Stimulated activated CD4-positive, alpha-beta T cell treated with anti-CD3 and anti-CD28 coated beads, Interleukin-1b, Interleukin-23, amount 100 ng/mL, for 4 hours (primary cell): ENCODE measurements around the gene ASCL5.
"Not testable (repeated sequence)": the region's sequence is repeated elsewhere in the genome, so short reads cannot be mapped to it uniquely, and the experiment has no call there.

ENCODE experiments used
- DNase-seq, 2 donors: peaks; one replicate each; pipeline ENCODE4 v3.0.0-alpha.2; 2020; ENCODE audit warnings: low read depth in 2 of 2

ASCL5 gene, protein sequence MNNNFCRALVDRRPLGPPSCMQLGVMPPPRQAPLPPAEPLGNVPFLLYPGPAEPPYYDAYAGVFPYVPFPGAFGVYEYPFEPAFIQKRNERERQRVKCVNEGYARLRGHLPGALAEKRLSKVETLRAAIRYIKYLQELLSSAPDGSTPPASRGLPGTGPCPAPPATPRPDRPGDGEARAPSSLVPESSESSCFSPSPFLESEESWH

DNA sequence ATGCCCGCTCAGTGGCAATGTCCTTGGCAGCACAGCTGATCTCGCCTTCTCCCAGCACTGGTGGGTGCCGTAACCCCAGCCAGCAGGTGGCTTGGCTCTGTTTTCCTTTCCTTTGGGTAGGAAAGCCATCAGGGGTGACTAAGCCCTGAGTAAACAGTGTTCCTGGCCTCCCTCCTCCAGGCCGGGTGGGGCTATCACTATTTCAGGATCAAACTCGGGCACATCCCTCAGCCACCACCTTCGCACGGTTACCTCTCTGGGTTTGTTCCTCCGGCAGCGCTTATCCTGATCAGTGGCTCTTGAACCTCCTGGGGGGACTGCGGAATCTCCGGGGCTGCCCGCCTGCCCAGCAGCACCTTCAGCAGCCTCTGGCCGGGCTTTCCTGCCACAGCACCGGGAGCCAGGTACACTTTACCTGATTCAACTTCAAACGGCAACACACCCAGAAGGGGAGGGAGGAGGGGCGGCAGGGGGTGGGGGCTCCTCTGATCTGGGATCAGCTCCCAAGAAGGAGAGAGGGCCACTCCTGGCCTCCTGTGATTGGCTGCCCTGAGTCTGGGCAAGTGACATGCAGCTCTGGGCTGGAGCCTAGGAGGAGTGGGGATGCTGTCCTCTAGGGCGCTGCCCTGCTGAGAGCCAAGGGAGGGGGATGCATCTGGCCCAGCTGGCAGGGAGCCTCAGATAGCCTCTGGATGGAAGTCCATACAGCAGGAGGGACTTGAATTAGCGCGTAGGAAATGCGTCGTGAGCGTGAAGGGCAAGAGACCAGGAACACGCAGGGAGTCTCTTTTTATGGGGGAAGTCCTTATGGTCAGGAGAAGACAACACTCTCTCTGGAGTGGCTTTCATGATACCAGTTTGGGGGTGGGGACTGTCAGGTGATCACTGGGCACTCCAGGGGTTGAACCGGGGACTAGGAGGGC is at the start of gene ASCL5:
Gene ASCL5, minus strand, starts transcription at position 353 of the 923 bp plus-strand sequence. CDS start 11,812 bp downstream, outside the sequence.
- DNase-seq: no peak

DNA sequence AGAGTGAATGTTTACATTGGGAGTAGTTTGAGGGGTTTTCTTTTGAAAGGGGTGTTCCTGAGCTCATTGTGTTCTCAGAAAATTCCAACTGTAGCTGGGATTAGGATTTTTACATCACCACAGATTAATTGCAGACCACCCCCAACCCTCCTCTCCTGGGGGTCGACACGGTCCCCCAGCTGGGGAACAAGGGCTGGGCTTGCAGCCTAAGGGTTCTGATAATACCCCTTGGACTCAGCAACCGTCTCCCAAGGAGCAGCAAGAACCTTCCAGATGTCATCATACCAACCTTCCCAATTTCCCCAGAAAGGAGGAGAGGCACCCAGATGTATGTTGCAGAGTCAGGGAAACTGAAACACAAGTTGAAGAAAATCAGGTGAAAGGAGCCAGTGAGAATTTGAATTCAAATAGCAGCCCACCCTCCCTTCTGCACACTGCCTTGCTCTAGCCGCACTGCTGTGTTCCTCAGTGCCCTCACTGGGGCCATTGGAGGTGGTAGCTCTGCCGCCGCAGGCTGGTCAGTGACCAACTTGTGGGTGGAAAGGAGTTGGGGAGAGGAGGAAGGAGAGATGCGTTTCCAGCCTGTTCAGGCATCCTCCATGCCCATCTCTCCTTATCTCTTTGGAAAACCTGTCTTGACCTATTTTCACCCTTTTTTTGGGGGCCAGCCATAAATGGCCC is 49.0 kb upstream of the ASCL5 start:
- DNase-seq: no peak

DNA sequence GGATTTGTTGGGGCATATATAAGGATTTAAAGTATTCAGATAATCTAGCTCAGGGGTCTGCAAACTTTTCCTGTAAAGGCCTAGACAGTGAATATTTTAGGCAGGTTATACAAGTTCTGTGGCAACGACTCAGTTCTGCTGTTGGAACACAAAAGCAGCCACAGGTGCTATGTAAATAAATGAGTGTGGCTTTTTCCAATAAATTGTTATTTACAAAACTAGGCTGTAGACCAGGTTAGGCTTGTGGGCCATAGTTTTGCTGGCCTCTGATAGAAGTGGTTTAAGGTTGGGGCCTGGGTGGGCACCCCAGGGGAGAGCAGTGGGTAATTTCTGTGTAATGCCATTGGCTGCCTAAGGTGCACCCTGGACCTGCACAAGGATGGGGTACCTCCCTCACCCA is 46.8 kb upstream of the ASCL5 start:
- no peak for DNase-seq

DNA sequence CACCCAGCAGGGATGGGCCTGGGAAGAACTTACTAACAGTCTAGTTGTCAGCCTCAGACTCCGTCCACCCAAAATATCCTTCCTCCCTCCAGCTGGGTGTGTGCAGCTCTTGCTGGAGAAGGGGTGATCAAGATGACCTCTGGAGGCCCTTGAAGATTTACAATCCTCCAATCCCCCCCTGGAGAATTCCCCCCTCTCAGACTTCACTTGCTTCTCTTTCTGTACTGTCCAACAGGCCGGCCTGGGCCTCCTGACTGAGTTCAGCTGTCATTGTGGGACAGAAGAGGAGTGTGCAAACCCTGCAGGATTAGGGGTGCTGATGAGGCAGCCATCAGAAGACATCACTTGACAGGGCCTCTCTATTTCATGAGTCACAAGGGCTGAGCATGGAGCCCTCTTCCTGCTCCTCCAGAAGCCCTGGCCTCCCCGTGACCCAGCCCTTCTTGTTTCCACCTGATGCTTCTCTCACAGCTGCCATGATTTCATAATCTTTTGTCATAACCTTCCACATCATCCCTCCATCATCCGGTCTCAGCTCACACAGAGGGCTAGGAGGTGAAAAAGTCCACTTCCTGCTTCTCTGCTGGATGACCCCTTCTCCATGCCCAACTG is 46.1 kb upstream of the ASCL5 start:
- DNase-seq: no peak

DNA sequence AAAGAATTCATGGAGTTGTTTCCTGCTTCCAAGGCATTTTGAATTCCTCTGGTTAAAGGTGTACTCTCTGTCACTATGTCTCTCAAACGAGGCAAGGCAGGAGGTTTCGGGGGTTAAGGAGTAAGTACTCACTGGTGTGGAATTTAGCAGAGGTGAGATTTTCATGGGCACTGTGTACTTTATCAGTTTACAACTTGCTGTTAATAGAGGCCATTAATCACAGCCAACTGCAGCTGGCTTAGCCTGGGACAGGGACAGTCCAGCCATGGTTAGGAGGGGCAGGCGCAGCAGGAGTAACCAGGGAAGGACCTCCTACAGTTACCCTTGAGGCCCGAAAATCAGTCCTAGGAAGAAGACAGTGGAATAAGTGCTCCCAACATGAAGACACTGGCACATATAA is 45.3 kb upstream of the ASCL5 start:
- no peak for DNase-seq

DNA sequence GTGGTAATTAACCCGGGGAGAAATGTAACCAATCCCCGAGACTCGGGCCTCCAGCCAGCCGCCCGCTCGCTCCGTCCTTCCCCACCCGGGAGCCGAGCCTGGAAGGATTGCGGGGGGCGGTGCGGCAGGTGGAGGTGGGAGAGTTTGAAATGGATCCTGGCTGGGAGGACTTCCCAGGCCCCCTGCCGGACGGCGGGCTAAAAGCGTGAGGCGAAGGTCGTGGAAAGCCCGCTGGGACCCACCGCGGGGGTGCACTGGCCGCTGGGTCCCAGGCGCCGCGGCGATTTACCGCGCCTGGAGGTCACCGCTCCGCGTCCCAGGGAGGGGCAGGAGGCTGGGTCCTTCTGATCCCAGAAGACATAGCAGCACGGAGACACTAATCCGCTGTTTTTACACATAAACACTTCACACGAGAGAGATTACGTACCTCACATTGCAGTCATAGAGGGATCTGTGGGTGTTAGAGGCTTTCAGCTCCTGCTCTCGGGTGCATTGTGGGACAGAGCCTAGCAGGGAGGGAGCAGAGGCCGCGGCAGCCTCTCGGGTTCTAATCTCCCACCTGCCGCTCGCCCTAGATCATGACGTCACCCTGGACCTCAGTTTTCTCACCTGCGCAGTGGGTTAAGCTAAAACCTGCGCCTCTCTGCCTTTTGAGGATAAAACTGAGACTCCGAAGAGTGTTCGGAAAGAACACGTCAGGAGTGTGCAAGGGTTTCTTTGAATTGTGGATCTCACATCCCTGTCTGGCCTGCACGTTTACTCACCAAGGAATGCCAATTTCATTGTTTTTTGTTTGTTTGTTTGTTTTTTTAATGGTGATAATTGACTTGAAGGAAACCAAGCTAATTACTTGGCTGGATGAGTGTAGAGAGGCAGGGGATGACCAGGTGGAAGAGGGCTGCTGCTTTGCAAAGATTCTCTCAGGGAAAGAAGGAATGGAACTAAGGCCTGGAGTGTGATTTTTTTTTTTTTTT is 44.4 kb upstream of the ASCL5 start:
- peak in 1 of 2 donors; percentile 36 for DNase-seq

DNA sequence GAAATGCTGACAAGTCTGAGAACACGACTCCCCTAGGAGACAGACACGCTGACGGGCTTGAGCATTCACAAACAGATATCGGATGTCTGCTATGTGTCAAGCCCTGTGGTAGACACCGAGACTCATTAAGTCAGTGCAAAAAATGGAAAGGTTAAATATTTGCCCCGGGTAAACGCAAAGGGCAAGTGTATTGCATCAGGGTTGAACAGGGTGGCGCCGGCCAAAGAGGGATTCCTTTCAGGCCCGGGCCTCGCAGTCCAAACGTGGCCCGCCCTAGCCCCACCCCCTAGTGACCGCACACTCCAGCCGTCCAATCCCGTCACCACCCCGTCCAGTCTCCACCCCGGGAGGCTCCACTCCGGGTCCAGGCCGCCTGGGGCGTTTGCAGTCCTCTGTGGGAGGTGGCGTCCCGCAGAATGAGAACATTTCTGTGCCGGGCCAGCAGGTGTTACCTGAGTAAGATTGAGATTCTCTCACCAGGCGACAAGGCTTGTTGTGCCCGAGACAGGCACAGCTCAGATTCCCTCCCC is 43.6 kb upstream of the ASCL5 start:
- DNase-seq: peak; percentile 36 to 53

DNA sequence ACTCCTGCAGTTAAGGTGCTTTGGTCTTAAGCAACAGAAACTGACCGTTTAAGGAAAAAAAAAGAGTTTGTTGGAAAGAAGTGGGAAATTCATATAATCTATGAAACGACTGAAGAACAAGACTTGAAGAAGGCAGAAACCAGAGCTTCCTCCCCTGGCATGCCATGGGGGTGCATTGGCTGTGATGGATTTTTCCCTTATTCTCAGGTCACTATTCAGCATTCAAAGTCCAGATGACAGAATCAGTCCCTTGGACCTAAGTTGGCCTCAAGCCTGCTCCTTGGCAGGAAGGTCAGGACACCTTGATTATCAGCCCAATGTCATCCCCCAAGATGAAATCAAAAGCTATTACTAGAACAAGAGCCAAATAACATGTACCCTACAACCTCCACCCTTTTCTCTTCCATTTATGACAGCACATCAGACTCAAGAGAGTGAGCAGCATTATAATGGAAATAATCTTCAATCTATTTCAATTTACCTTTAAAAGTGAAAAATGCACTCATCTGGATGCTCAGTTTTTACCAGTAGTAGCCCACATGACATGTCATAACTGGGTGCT is 43.1 kb upstream of the ASCL5 start:
- DNase-seq: no peak

DNA sequence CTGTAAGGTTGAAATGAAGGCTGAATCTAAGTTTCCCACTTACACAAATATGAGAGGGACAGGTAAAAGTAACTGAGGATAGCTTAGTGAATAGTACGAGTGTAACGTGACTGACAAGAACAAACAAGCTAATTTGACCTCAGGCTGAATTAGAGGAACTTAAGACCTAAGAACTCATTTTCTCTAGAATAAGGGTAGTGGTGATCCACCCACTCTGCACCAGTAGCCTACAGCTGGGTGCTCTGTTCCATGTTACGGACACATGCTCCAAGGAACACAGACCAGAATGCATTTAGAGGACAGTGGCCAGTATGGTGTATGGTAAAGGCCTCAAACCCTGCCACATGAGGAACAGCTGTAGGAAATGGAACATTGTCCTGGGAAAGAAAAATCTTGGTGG is 42.2 kb upstream of the ASCL5 start:
- no peak for DNase-seq

DNA sequence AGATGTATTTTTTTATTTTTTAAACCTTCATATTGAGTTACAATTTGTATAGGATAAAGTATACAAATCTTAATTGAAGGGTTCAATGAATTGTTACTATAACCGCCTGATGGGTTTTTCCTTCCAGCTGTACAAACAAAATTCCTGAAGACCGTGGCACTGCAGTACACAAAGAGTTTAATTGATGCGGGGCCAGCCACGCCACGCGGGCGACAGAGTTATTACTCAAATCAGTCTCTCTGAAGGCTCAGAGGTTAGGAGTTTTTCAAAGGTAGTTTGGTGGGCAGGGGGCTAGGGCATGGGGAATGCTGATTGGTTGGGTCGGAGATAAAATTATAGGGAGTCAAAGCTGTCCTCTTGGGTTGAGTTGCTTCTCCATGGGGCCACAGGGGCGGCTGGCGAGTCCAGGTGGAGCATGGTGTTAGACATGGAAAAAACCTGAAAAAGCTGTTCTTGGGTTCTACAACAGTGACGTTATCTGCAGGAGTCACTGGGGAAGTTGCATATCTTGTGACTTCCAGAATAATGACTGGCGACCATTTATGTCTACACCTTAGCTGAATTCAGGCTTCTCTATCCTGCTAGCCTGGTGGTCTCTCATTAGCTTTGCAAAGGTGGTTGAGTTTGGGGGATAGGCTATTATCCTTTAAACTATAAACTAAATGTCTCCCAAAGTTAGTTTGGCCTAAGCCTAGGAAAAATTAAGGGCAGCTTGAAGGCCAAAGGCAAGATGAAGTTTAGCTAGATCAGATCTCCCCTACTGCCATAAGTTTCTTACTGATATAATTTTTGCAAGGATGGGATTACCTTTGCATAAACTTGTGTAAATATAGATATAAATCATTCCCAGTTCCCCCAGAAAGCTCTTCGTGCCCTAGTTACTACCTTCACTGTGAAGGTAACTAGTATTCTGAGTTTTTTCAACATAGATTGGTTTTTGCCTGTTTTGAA is 40.3 kb upstream of the ASCL5 start:
- DNase-seq: no peak

DNA sequence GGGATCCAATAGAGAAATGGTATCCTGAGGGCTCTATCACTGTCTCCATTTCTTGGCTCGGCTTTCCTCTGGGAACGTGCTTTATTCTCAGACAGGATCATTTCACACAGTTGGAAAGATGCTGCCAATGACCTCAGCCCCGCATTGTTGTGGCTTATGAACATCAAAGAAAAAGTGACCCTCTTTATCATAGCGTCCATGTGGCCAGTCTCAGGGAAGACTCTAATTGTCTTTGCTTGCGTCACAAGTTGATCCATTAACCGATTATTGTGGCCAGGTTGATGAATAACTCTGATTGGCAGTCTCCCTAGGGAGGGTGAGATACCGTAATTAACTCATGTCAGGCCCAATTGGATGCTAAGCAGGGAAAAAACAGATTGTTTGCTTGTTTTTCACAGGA is 37.7 kb upstream of the ASCL5 start:
- no peak for DNase-seq

DNA sequence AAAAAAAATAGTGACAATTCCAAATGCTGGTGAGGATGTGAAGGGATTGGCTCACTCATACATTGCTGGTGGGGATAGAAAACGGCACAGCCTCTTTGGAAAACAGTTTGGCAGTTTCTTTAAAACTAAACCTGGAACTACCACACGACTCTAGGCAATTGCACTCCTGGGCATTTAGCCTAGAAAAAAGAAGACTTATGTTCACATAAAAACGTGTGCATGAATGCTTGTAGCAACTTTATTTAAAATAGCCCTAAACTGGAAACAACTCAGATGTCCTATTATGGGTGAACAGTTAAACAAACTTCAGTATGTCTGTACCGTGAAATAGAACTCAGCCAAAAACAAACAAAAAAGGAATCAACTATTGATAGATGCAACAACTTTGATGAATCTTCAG is 36.7 kb upstream of the ASCL5 start:
- no peak for DNase-seq

DNA sequence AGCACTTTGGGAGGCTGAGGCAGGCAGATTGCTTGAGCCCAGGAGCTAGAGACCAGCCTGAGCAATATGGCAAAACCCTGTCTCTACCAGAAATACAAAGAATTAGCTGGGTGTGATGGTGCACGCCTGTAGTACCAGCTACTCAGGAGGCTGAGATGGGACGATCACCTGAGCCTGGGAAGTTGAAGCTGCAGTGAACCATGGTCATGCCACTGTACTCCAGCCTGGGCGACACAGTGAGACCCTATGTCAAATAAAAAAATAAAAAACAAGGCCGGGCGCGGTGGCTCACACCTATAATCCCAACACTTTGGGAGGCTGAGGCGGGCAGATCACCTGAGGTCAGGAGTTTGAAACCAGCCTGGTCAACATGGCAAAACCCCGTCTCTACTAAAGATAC is 36.1 kb upstream of the ASCL5 start:
- not testable (repeated sequence) for DNase-seq

DNA sequence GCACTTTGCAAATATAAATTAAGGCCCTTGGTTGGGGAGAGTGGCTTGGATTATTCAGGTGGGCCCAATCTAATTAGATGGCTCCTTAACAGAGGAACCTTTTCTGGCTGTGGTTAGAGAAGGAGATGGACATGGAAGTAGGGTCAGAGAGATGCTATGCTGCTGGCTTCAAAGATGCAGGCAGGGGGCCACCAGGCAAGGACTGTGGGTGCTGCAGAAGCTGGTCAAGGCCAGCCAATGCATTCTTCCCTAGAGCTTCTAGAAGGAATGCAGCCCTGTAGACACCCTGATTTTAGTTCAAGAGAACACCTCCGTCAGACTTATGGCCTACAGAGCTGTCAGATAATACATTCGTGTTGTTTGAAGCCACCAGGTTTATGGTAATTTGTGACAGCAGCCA is 31.0 kb upstream of the ASCL5 start:
- DNase-seq: no peak

DNA sequence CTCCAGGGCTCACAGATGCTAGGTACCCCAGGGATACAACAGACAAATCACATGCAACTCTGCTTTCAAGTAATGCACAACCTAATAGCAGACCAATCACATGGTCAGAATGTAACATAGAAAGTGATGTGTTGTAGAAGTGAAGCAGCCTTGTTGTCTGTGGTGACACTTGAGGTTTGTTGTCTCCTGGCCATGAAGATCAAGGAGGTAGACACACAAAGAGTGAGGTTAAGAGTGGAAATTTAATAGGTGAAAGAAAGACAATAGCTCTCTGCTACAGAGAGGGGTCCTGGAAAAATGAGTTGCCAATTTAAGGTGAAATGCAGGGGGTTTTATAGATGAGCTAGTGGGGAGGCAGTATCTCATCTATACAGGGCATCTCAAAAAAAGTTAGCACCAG is 29.8 kb upstream of the ASCL5 start:
- no peak for DNase-seq

DNA sequence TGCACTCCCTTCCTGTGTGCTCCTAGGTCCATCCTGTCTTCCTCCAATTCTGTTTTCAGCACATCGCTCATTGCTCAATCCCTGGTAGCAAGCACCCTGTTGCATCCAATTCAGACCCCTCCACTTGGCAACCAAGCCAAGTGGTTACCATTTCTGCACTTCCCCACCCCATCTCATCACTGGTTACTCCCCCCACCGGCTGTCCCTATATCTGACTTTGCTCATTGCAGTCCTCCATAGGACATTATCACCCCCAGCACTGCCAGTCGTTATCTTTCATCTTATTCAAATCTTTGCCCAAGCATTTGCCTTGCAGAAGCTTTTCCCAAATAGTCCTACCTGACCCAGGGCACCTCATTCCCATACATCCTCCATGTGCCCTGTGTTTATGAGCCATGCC is 29.4 kb upstream of the ASCL5 start:
- DNase-seq: no peak

DNA sequence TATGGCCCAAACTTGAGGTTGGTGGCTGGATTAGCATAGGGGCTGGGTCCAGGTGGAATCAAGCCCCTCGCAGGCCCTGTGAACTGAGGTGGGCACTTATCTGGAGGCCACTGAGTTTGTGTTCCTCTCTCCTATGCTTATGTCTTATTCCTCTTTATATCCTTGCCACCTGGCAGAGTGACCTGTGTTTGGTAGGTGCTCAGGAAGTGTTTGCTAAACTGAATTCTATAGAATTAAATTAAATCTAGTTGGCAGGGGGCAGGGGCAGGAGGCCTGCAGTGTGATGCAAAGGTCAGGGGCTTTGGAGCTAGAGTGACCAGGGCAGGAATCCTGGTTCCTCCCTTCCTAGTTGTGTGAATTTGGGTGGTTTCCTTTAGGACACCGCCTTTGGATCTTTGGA is 28.4 kb upstream of the ASCL5 start:
- no peak for DNase-seq

DNA sequence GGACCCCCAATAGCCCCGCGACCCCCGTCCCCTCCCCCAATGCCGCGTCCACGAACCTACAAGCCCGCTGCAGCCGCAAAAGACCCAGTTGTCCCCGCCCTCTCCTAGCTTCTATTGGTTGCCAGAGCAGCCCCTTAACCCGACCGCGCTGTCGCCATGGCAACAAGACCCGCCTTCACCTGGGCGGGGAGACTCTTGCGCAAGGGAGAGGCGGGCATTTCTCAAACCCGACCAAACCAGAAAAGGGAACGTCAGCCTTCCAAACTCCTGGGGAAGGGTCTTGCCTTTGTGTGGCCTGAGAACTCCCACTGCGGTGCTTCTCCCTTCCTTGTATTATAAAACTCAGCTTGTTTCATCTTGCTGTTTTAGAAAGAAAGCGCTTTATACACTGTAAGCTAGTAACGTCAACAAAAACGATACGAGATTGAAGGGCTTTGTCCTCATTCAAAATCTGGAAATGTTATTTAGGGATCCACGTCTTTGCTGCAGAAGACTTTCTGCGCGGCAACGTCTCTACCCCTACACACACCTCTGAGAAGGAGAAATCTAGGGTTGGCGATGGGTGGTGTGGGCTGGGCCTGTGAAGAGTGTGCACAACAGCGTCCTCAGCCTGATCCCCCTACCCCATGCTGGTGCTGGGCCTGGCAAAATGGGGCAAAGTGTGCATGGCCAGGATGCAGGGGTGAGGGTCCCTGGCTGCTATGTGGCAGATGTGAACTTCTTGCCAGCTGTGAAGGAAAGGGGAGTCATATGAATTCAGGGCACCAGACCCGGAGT is 27.6 kb upstream of the ASCL5 start, which contains the start of gene TMEM9:
Gene TMEM9, minus strand, starts transcription at position 86 of the 777 bp plus-strand sequence. CDS start 551 bp downstream, outside the sequence.
- peak; percentile 99 for DNase-seq
